B cell (primary cell): ENCODE measurements around the gene LRCH3.

Experiments
- EZH2 ChIP-seq: IDR thresholded peaks from 2 replicates; pipeline ENCODE4 v1.6.1; 2012; ENCODE audit warnings: borderline replicate concordance, low read depth, mild to moderate bottlenecking, moderate library complexity, low read length; ENCODE audit not compliant: insufficient read depth, poor library complexity, severe bottlenecking
- TF ChIP-seq, protein P1 (sequence below): fragments of 200-600 bp; IDR thresholded peaks from one replicate; pipeline ENCODE4 v1.8.0; 2022; ENCODE audit warnings: antibody characterized with exemption, mild to moderate bottlenecking

DNA sequence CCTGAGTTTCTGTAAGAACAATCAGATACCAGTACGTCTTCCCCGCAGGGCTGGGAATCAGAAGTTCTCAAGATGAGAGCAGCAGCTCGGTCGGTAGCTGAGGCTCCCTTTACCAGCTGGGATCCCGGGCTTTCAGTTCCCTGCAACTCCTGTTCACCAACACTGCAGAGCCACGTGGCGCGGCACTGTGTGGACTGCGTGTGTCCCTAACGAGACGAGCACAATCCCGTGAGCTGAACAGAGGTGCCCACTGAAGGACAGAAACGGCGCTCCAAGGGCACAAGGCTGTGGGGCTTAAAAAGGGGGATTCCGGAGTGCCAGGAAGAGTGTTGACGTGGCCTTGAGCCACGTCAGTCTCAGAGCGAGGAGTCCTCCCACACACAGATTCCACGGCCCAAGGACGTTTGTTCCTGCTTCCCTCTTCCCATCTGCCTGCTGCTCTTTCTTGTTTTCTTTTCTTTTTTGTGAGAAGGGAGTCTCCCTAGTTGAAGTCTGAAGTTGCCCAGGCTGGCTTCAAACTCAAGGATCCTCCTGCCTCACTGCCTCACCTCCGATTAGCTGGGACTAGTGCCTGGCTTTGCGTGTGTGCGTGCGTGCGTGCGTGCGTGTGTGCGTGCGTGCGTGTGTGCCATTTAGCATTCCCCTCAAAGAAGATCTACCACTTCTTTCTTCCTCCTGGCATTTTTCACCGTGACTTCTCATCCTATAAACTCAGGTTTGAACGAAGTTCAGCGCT, 121.9 kb downstream of the LRCH3 start:
- TF ChIP-seq, protein P1, sequence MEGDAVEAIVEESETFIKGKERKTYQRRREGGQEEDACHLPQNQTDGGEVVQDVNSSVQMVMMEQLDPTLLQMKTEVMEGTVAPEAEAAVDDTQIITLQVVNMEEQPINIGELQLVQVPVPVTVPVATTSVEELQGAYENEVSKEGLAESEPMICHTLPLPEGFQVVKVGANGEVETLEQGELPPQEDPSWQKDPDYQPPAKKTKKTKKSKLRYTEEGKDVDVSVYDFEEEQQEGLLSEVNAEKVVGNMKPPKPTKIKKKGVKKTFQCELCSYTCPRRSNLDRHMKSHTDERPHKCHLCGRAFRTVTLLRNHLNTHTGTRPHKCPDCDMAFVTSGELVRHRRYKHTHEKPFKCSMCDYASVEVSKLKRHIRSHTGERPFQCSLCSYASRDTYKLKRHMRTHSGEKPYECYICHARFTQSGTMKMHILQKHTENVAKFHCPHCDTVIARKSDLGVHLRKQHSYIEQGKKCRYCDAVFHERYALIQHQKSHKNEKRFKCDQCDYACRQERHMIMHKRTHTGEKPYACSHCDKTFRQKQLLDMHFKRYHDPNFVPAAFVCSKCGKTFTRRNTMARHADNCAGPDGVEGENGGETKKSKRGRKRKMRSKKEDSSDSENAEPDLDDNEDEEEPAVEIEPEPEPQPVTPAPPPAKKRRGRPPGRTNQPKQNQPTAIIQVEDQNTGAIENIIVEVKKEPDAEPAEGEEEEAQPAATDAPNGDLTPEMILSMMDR: no peak
- TF ChIP-seq EZH2: no peak
